ENCODE results near the gene BCKDHA. TPM values are rescaled to one million over a fixed set of nuclear protein-coding genes. Genes with fewer than 3 reads are reported as not detected.

BCKDHA gene
- total and polyA plus RNA-seq, 9 of the 15 experiments (the other 6 are each of a cell fraction or from before 2014, with no cell fraction given) = 4.5 to 52.5 (median 14.1) TPM

GRCh38 chr19:41352609-41353465, 44.8 kb upstream of the BCKDHA start (continued):
- TF ChIP-seq GABPB2 (CRISPR knock-in tag; conservative IDR thresholded peaks at IDR 0.05) = no peak
- TF ChIP-seq CBX3 (IDR thresholded peaks at IDR 0.05; ENCODE audit: borderline replicate concordance in 1 of 2, low read length in 2 of 2) = no peak
- TF ChIP-seq MCM5 (IDR thresholded peaks at IDR 0.05; ENCODE audit: low read depth) = no peak
- no peak for TF ChIP-seq HMBOX1 (IDR thresholded peaks at IDR 0.05)
- TF ChIP-seq RFX5 (IDR thresholded peaks at IDR 0.05; ENCODE audit: low read depth, low read length) = no peak
- no peak for TF ChIP-seq ZNF79 (CRISPR knock-in tag; IDR thresholded peaks at IDR 0.05; ENCODE audit: low read depth)
- no peak for TF ChIP-seq ZKSCAN8 (CRISPR knock-in tag; IDR thresholded peaks at IDR 0.05)
- TF ChIP-seq SREBF1 (IDR thresholded peaks at IDR 0.05; ENCODE audit: borderline replicate concordance, low read depth, low read length) = no peak
- no peak for TF ChIP-seq PML (IDR thresholded peaks at IDR 0.05; ENCODE audit: low read length)
- TF ChIP-seq SREBF2 (CRISPR knock-in tag; IDR thresholded peaks at IDR 0.05) = no peak
- no peak for TF ChIP-seq ZNF586 (CRISPR knock-in tag; conservative IDR thresholded peaks at IDR 0.05)
- peak in 1 of 2 experiments; percentile 62; a peak in 1 of 4 replicates for TF ChIP-seq FOXA3 (CRISPR knock-in tag; conservative IDR thresholded peaks at IDR 0.05 in 1 of 2, IDR thresholded peaks at IDR 0.05 in 1 of 2)
- no peak for TF ChIP-seq BHLHE40 (IDR thresholded peaks at IDR 0.05; ENCODE audit: low read length)
- TF ChIP-seq KAT2B (IDR thresholded peaks at IDR 0.05; ENCODE audit: low read depth, low read length) = no peak
- TF ChIP-seq ZFP30 (CRISPR knock-in tag; IDR thresholded peaks at IDR 0.05; ENCODE audit: borderline replicate concordance) = no peak
- TF ChIP-seq SPI1 (IDR thresholded peaks at IDR 0.05; ENCODE audit: borderline replicate concordance, low read depth, low read length) = no peak
- no peak for TF ChIP-seq CBX8 (IDR thresholded peaks at IDR 0.05; ENCODE audit: borderline replicate concordance, extremely low read depth, low read depth, low read length, poor library complexity, severe bottlenecking)
- no peak for TF ChIP-seq THRB (CRISPR knock-in tag; conservative IDR thresholded peaks at IDR 0.05)
- no peak for TF ChIP-seq FOXJ3 (CRISPR knock-in tag; IDR thresholded peaks at IDR 0.05)
- no peak for TF ChIP-seq CUX1 (CRISPR knock-in tag; IDR thresholded peaks at IDR 0.05)

Data from K562 (cell line).